NT2/D1 (cell line): Measurements from ENCODE around the gene PUDP.
"Not testable (repeated sequence)": the region's sequence is repeated elsewhere in the genome, so short reads cannot be mapped to it uniquely, and the experiment has no call there.

Experiments
- DNase-seq: peaks from one replicate; pipeline ENCODE4 v3.0.0-alpha.2; 2011; ENCODE audit warnings: low read depth, low spot score
- H3K27me3 ChIP-seq: 2 replicates; pipeline ENCODE4 v1.6.0; 2011; ENCODE audit warnings: mild to moderate bottlenecking; ENCODE audit not compliant: insufficient read length, insufficient read depth
- H3K36me3 ChIP-seq: 2 replicates; pipeline ENCODE4 v1.6.1; 2011; ENCODE audit warnings: mild to moderate bottlenecking, low read length, mixed read lengths; ENCODE audit not compliant: insufficient read depth, insufficient read length
- H3K4me1 ChIP-seq: 2 replicates; pipeline ENCODE4 v1.5.1; 2011; ENCODE audit not compliant: insufficient read depth, insufficient read length
- H3K4me3 ChIP-seq: 2 replicates; pipeline ENCODE4 v1.5.1; 2011; ENCODE audit warnings: low read depth; ENCODE audit not compliant: insufficient read length
- H3K9ac ChIP-seq: 2 replicates; pipeline ENCODE4 v1.6.0; 2011; ENCODE audit warnings: low read depth; ENCODE audit not compliant: insufficient read length
- H3K9me3 ChIP-seq: 2 replicates; pipeline ENCODE4 v1.5.1; 2011; ENCODE audit warnings: mild to moderate bottlenecking, low read length; ENCODE audit not compliant: insufficient read depth
- SUZ12 ChIP-seq: IDR thresholded peaks from 2 replicates; pipeline ENCODE4 v1.6.1; 2011; ENCODE audit not compliant: insufficient read length, insufficient read depth; ENCODE audit errors: extremely low read depth
- YY1 ChIP-seq: IDR thresholded peaks from 2 replicates; pipeline ENCODE4 v1.6.1; 2011; ENCODE audit not compliant: insufficient read length, insufficient read depth
- ZNF274 ChIP-seq: IDR thresholded peaks from 2 replicates; pipeline ENCODE4 v1.6.1; 2011; ENCODE audit warnings: mild to moderate bottlenecking, low read depth, low read length

Gene PUDP

DNA sequence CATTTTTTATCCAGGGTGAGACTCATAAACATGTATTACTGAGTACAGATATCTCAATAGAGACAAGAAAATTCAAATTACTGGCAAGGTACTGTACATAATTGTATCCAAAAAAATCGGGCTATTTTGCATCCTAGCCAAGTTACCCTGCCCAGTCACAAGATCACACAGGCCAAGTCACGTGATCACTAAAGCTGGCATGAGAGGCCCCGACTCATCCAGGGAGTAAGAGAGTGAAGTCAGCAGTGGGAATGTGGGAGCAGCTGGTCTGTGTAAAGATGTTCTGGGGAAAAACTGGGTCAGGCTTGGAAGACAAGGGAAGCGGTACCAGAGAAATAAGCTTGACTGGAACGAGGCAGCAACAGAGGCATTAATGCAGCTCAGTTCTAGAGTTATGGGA, 119.7 kb downstream of the PUDP start:
- Histone ChIP-seq H3K27me3 (no peaks in the 10 kb centered on the region), H3K4me3 (no peak overlapping the region), H3K9ac (no peak overlapping the region), H3K9me3 (no peaks in the 10 kb centered on the region), H3K36me3 (no peaks in the 10 kb centered on the region), H3K4me1 (no peaks in the 10 kb centered on the region)
- TF ChIP-seq YY1 (no peak), SUZ12 (no peak), ZNF274 (no peak)
- DNase-seq, result no peak

- Histone ChIP-seq H3K9ac (no peak overlapping the region), H3K9me3 (no peaks in the 10 kb centered on the region), H3K27me3 (no peaks in the 10 kb centered on the region), H3K4me1 (no peaks in the 10 kb centered on the region), H3K36me3 (no peaks in the 10 kb centered on the region), H3K4me3 (no peak overlapping the region)
- DNase-seq, result no peak
- TF ChIP-seq YY1 (no peak), ZNF274 (no peak), SUZ12 (no peak)
Observed at GRCh38 chrX:7027071-7027470, 120.9 kb downstream of the PUDP start.

DNA sequence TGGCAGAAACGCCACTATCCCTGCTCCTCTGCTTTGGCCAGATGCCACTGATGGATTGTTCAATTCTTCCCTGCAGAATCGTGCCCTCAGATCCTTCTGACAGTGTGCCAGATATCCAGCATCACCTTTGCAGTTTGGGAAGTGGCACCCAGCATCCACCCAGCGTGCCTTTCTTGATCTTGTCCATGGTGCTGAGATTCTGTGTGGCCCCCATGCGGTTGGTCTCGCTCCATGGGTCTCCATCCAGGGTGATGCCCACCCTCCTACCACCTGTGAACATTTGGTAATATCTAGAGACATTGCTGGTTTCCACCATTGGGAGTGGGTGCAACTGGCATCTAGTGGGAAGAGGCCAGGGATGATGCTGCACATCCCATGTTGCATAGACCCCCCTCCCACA, 121.6 kb downstream of the PUDP start:
- H3K9ac ChIP-seq, H3K27me3 ChIP-seq, H3K4me1 ChIP-seq, H3K4me3 ChIP-seq, H3K9me3 ChIP-seq, DNase-seq, H3K36me3 ChIP-seq: not testable (repeated sequence)

GRCh38 chrX:7025471-7025870, 122.5 kb downstream of the PUDP start:
- H3K9me3 ChIP-seq, result no peaks in the 10 kb centered on the region
- no peaks in the 10 kb centered on the region for H3K36me3 ChIP-seq
- TF ChIP-seq SUZ12, result no peak
- no peak for TF ChIP-seq ZNF274
- no peak for TF ChIP-seq YY1
- no peak overlapping the region for H3K9ac ChIP-seq
- no peak for DNase-seq
- H3K4me3 ChIP-seq, result no peak overlapping the region
- no peaks in the 10 kb centered on the region for H3K4me1 ChIP-seq
- H3K27me3 ChIP-seq, result no peaks in the 10 kb centered on the region

DNA sequence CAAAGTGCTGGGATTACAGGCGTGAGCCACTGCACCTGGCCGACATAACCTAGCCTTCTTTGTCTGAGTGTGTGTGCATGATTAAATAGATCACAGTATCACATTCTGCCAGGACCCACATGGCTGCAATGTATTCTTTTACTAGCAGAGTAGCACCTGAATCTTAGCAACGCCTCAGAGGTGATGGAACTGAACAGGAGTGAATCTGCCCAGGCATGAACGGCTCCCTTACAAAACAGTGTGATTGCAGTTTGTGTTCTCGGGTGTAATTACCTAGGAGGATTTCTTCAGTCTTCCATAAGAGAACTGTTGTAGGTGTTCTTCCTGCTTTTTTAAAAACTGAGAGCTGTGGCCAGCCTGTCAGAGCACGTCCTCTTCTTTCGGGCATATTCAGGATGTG, 123.1 kb downstream of the PUDP start:
- Histone ChIP-seq H3K9me3 (no peaks in the 10 kb centered on the region), H3K27me3 (no peaks in the 10 kb centered on the region), H3K36me3 (no peaks in the 10 kb centered on the region), H3K9ac (no peak overlapping the region), H3K4me1 (no peaks in the 10 kb centered on the region), H3K4me3 (no peak overlapping the region)
- no peak for DNase-seq
- TF ChIP-seq YY1, result no peak
- TF ChIP-seq ZNF274, result no peak
- no peak for TF ChIP-seq SUZ12

DNA sequence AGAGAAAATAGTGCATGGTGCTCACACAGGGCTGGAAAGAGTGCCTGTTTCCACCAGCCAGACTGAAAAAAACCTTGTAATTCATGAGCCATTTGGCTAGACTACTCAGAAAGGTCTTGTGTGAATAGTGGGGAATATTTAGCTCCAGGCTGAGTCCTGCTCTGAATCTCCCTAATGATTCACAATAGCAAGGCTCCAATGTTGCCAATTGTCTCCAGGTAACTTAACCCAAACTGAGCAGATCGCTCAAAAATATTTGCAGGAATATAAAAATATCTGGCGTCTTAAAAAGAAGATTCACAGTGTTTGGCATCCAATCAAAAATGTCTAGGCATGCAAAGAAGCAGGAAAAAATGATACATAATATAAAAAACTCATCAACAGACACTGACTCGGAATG, 125.0 kb downstream of the PUDP start:
- not testable (repeated sequence) for H3K9ac ChIP-seq, H3K4me1 ChIP-seq, DNase-seq, H3K4me3 ChIP-seq, H3K27me3 ChIP-seq, H3K36me3 ChIP-seq, H3K9me3 ChIP-seq

DNA sequence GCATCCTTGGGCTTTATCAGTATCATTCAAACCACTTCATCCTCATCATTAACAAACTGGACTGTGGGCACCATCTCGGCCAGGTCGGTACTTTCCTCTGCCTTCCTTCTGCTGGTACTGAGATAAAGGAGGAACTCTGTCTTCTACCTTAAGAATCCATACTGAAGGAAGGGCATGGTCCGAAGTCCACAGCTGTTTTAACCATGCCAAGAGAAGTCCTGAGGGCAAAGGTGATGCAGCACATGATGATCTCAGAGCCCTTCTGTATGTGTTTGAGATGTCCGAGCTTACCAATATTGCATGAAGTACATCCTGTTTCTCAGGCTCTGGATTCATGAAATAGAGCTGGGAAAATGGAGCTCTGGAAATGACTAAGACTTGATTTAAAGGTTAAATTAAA, 126.0 kb downstream of the PUDP start:
- TF ChIP-seq YY1, result no peak
- TF ChIP-seq ZNF274, result no peak
- no peak for TF ChIP-seq SUZ12
- Histone ChIP-seq H3K9ac (no peak overlapping the region), H3K9me3 (no peaks in the 10 kb centered on the region), H3K27me3 (no peaks in the 10 kb centered on the region), H3K4me3 (no peak overlapping the region), H3K4me1 (no peaks in the 10 kb centered on the region), H3K36me3 (no peaks in the 10 kb centered on the region)
- DNase-seq, result no peak

DNA sequence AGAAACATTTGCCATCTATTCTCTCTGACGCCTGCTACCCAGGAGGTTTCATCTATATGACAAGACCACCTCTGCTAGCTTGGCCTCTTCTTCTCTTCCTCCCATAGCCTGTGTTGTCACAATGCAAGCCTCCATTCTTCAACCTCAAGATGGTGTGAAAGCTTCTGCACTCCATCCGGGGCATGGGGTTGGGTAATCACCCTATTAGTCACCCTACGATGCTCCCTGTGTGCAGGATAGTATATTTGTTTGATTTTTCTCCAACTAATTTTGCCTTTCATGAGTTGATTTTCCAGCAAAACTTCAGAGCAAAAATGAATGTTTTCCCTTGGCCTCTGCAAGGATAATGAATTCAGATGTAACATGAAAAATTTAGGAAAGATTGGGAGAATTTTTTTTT, 128.4 kb downstream of the PUDP start:
- no peaks in the 10 kb centered on the region for H3K4me1 ChIP-seq
- H3K9me3 ChIP-seq, result no peaks in the 10 kb centered on the region
- no peaks in the 10 kb centered on the region for H3K27me3 ChIP-seq
- TF ChIP-seq SUZ12 (no peak), ZNF274 (no peak), YY1 (no peak)
- DNase-seq, result no peak
- H3K36me3 ChIP-seq, result no peaks in the 10 kb centered on the region
- no peak overlapping the region for H3K9ac ChIP-seq
- no peak overlapping the region for H3K4me3 ChIP-seq

DNA sequence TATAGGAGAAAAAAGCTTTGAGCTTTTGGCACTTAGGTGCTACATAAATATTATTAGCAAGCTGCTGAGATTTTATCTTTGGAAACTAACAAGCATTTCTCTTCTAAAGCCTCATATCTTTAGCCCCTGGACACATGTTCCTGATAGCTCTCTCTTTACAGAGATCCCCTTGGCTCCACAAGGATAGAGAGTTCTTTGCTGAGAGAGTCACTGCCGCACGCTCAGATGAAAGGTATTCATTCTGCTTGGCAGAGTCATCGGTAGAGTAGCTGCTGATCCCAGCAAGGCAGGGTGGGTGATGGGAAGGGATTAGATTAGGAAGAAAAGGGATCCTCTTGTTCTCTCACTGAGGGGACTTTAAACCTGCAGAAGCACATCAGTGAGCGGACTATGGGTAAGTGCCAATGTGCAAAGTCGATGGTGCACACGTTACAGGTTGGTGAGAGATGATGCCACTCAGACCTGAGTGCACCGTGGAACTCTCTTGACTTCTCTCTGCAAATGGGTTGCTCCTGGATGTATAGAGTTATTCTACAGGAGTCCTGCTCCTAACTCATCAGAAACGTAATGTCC, 135.6 kb downstream of the PUDP start:
- H3K27me3 ChIP-seq, H3K9ac ChIP-seq, H3K4me1 ChIP-seq, H3K36me3 ChIP-seq, H3K9me3 ChIP-seq, H3K4me3 ChIP-seq, DNase-seq: not testable (repeated sequence)

- not testable (repeated sequence) for H3K36me3 ChIP-seq, H3K4me3 ChIP-seq, H3K27me3 ChIP-seq, H3K9ac ChIP-seq, H3K4me1 ChIP-seq, H3K9me3 ChIP-seq, DNase-seq
Observed at GRCh38 chrX:7010897-7011296, 137.1 kb downstream of the PUDP start.

- H3K9me3 ChIP-seq, H3K27me3 ChIP-seq, DNase-seq, H3K9ac ChIP-seq, H3K4me3 ChIP-seq, H3K4me1 ChIP-seq, H3K36me3 ChIP-seq: not testable (repeated sequence)
Observed at GRCh38 chrX:7007328-7007727, 140.6 kb downstream of the PUDP start.
